K562 treated with DMSO at 1 percent for 24 hours (cell line): Measurements from ENCODE around the gene RPS4Y1. TPM values are rescaled to one million over a fixed set of nuclear protein-coding genes. Genes with fewer than 3 reads are reported as not detected.

Source experiments
- total RNA-seq: library from RNA; unstranded; fragments of 300-600 nt; gene quantifications from 2 replicates; pipeline ENCODE4 v1.2.3, GENCODE V29; 2022; ENCODE audit warnings: low read depth; ENCODE audit not compliant: insufficient read depth

The RPS4Y1 gene
- not detected in 2 replicates for total RNA-seq

GRCh38 chrY:2841471-2841893 is at the start of gene RPS4Y1:
TSS of gene RPS4Y1 (plus strand) at chrY:2841602. CDS start at chrY:2841625, 23 bp downstream.

Other genes starting within 250 kb of the RPS4Y1 start
- not detected in 2 replicates for gene SRY, start 53.9 kb upstream of the RPS4Y1 start, total RNA-seq
- not detected in 2 replicates for gene ZFY, start 93.8 kb downstream of the RPS4Y1 start, total RNA-seq